ENCODE data around the gene CYP4B1. TPM values are rescaled to one million over a fixed set of nuclear protein-coding genes. Genes with fewer than 3 reads are reported as not detected.

The CYP4B1 gene
- total RNA-seq, 1 experiment from 2014 or later, result not detected

DNA sequence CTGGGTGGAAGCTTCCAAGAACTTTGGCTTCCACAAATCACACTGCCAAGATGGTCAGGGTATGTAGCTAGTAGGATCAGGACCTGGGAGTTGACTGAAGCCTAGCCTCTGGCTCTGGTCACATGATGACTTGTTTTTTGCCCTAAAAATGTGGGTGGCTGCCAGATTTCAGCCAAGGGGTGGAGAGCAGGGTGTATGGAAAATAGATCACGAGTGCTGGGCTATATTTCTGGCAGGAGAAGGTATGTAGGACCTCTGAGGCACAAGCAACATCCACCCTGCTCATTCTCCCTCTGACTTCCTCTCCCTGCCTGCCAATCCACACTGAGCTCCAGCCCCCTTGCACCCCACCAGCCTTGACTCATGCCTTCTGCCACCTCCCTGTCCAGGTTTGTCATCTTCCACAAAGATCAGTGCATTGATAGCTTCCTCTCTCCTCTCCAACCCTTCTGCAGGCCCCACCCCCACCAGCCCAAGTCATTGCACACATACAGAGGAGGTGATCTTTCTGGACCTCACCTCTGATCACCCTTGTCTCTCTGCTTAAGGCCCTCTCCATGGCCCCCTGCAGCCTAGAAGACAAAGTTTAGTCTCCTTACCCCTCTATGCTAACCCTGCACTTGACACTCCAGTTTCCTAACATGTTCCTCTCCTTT lies 8.3 kb upstream of the CYP4B1 start:
- no peak for TF ChIP-seq CTCF (conservative IDR thresholded peaks at IDR 0.05)
- no CpG with 5 or more reads among the region's 1 CpG for WGBS (ENCODE audit: extremely low coverage, insufficient read length, low lambda C conversion rate)
- peaks cover 26 to 39% of the 10 kb centered on the region in 2 experiments for H3K9me3 Mint-ChIP-seq

More for the DNA sequence above, 8.3 kb upstream of the CYP4B1 start:
- Histone ChIP-seq H2BK20ac (ENCODE audit: low read depth, low read length, poor library complexity, severe bottlenecking) (no peak overlapping the region), H3T11ph (ENCODE audit: low read length) (no peak overlapping the region), H3K14ac (ENCODE audit: insufficient read depth, low read length) (0 out of 2 replicates have a peak overlapping the region, but pooled peaks have one; percentile 13), H3K56ac (ENCODE audit: insufficient read length, low read depth, low read length) (no peak overlapping the region), H3K4ac (ENCODE audit: low read depth, low read length) (no peak overlapping the region; the same call in 1 of the 2 replicates), H3K18ac (ENCODE audit: insufficient read length, low read depth, low read length) (no peak overlapping the region), H2BK5ac (ENCODE audit: insufficient read length, low read length) (no peak overlapping the region), H2BK15ac (ENCODE audit: low read depth, low read length) (no peak overlapping the region), H4K20me1 (ENCODE audit: control insufficient read depth, insufficient read depth, insufficient read length) (no peaks in the 10 kb centered on the region), H2AK5ac (ENCODE audit: insufficient read length, low read length) (no peak overlapping the region), H3K23me2 (ENCODE audit: insufficient read length, low read depth, low read length, poor library complexity, severe bottlenecking) (no peaks in the 10 kb centered on the region), H3K9ac (ENCODE audit: extremely low read depth, insufficient read length, low read length) (no peak overlapping the region), H4K91ac (ENCODE audit: insufficient read length, low read depth, low read length) (no peak overlapping the region), H3K9me3 (ENCODE audit: control insufficient read depth, low read depth, low read length) (no peaks in the 10 kb centered on the region), H2AFZ (ENCODE audit: low read length) (no peak overlapping the region), H2BK12ac (ENCODE audit: insufficient read length, low read depth, low read length) (peak overlapping the region; percentile 82), H3K4me2 (ENCODE audit: insufficient read depth, insufficient read length, low read length) (no peak overlapping the region), H4K5ac (ENCODE audit: insufficient read length, low read depth, low read length) (no peak overlapping the region), H3K4me1 (ENCODE audit: insufficient read depth, low read length) (no peaks in the 10 kb centered on the region), H3K27ac (ENCODE audit: insufficient read length, low read depth, low read length) (no peak overlapping the region), H4K8ac (replicated peaks; ENCODE audit: insufficient read length, low read depth, low read length) (no peak overlapping the region), H3K79me1 (ENCODE audit: insufficient read depth, low read depth, low read length, poor library complexity, severe bottlenecking) (no peaks in the 10 kb centered on the region), H3K27me3 (ENCODE audit: insufficient read depth, low read length) (no peaks in the 10 kb centered on the region), H3K23ac (ENCODE audit: insufficient read length, low read depth, low read length) (no peak overlapping the region), H2BK120ac (ENCODE audit: low read depth, low read length, poor library complexity, severe bottlenecking) (no peak overlapping the region), H3K79me2 (ENCODE audit: insufficient read depth, low read length) (no peaks in the 10 kb centered on the region)
- no peak overlapping the region for H3K27ac Mint-ChIP-seq
- DNase-seq, result no peak
- H3K4me3 Mint-ChIP-seq, result no peak overlapping the region
- peaks cover 9 to 19% (median 16%) of the 10 kb centered on the region in 3 experiments for H3K36me3 Mint-ChIP-seq (ENCODE audit: insufficient read depth in 1 of 3, low read depth in 3 of 3)
- peaks cover 8% of the 10 kb centered on the region for H3K27me3 Mint-ChIP-seq (ENCODE audit: low read depth)
- peaks cover 19 to 26% of the 10 kb centered on the region in 2 experiments for H3K4me1 Mint-ChIP-seq
